Natural killer cell (primary cell): ENCODE measurements around the gene GPR42. TPM values are rescaled to one million over a fixed set of nuclear protein-coding genes. Genes with fewer than 3 reads are reported as not detected.

Source experiments
- ATAC-seq, 3 donors: fragments of 150-1000 bp in 2 of 3; fragments of 200-7000 bp in 1 of 3; cut with Tn5 transposase; 1 replicate in 1 of 3; 2 replicates in 2 of 3; pipeline ENCODE4 v1.10.0; 2021; ENCODE audit warnings: mild to moderate bottlenecking in 2 of 3, moderate library complexity in 2 of 3
- DNase-seq, 2 donors: peaks; one replicate each; pipeline versions ENCODE4 v3.0.0 to v3.0.0-alpha.2; 2013 to 2021; ENCODE audit warnings: mixed read lengths in 1 of 2
- H3K27ac ChIP-seq: one replicate; pipeline ENCODE4 v1.5.1; 2013; ENCODE audit warnings: mild to moderate bottlenecking, low read length
- H3K27me3 ChIP-seq: one replicate; pipeline ENCODE4 v1.6.1; 2013; ENCODE audit warnings: low read length; ENCODE audit not compliant: control insufficient read depth, insufficient read depth
- H3K36me3 ChIP-seq: one replicate; pipeline ENCODE4 v1.6.1; 2013; ENCODE audit warnings: low read length; ENCODE audit not compliant: control insufficient read depth, insufficient read depth
- H3K4me1 ChIP-seq: one replicate; pipeline ENCODE4 v1.6.1; 2013; ENCODE audit warnings: low read length; ENCODE audit not compliant: control insufficient read depth, insufficient read depth
- H3K4me3 ChIP-seq: one replicate; pipeline ENCODE4 v1.5.1; 2013; ENCODE audit warnings: low read length
- H3K9me3 ChIP-seq: one replicate; pipeline ENCODE4 v1.6.1; 2013; ENCODE audit warnings: low read length; ENCODE audit not compliant: control insufficient read depth, insufficient read depth
- H3K27ac Mint-ChIP-seq, 2 donors: one replicate each; pipeline ENCODE4 v1.8.0; 2022; ENCODE audit warnings: mild to moderate bottlenecking in 2 of 2, mixed read lengths in 2 of 2, moderate library complexity in 1 of 2
- H3K27me3 Mint-ChIP-seq, 2 donors: one replicate each; pipeline ENCODE4 v1.8.0; 2022; ENCODE audit warnings: low read depth in 2 of 2, mixed read lengths in 2 of 2
- H3K36me3 Mint-ChIP-seq: one replicate; pipeline ENCODE4 v1.8.0; 2022; ENCODE audit warnings: mixed read lengths
- H3K4me1 Mint-ChIP-seq, 2 donors: one replicate each; pipeline ENCODE4 v1.8.0; 2022; ENCODE audit warnings: mixed read lengths in 2 of 2
- H3K4me3 Mint-ChIP-seq: one replicate; pipeline ENCODE4 v1.8.0; 2022; ENCODE audit warnings: mild to moderate bottlenecking, moderate library complexity, mixed read lengths
- H3K9me3 Mint-ChIP-seq, 2 donors: one replicate each; pipeline ENCODE4 v1.8.0; 2022; ENCODE audit warnings: mixed read lengths in 2 of 2
- CTCF ChIP-seq: fragments of 200-600 bp; IDR thresholded peaks from one replicate; pipeline ENCODE4 v1.8.0; 2022; ENCODE audit warnings: antibody characterized with exemption
- WGBS: methylation state at CpG from one replicate; pipeline ENCODE4 v1.1.7; 2013; ENCODE audit warnings: missing lambda C conversion rate; ENCODE audit not compliant: insufficient coverage; 5-methylcytosine and 5-hydroxymethylcytosine counted together
- intact Hi-C: fragments of 100-400 bp; cut with micrococcal nuclease; formaldehyde crosslinking; loops from one replicate; pipeline ENCODE4 v1.14.2; 2022
- total RNA-seq, 4 donors: library from RNA; stranded (reverse); fragments of 120-200 nt in 1 of 4; gene quantifications; one replicate each; pipeline versions ENCODE4 v1.2.3 to v1.2.4, GENCODE V29; 2013 to 2022

GPR42 gene
- total RNA-seq, 3 donors from 2014 or later (not counting 1 experiment from before 2014, with no cell fraction given), result 0.19 to 1.5 TPM; not detected in 1

- intact Hi-C loops, result no loop called here
- TF ChIP-seq CTCF, result no peak
- no peaks in the 10 kb centered on the region for H3K36me3 ChIP-seq
- no peaks in the 10 kb centered on the region for H3K36me3 Mint-ChIP-seq
- H3K4me3 Mint-ChIP-seq, result no peak overlapping the region
- ATAC-seq (no peak), DNase-seq (no peak)
- peaks cover 14 to 20% of the 10 kb centered on the region in 2 donors for H3K4me1 Mint-ChIP-seq
- H3K27me3 Mint-ChIP-seq, result peaks cover 18 to 21% of the 10 kb centered on the region in 2 donors
- WGBS, result 78% methylated on average over 7 of the region's 7 CpGs
- no peaks in the 10 kb centered on the region for H3K9me3 Mint-ChIP-seq
- no peak overlapping the region for H3K27ac ChIP-seq
- H3K4me1 ChIP-seq, result peaks cover 14% of the 10 kb centered on the region
- H3K27ac Mint-ChIP-seq, result no peak overlapping the region
- H3K27me3 ChIP-seq, result no peaks in the 10 kb centered on the region
- no peaks in the 10 kb centered on the region for H3K9me3 ChIP-seq
- H3K4me3 ChIP-seq, result no peak overlapping the region
Observed at GRCh38 chr19:35417713-35418534, 47.1 kb downstream of the GPR42 start.

GRCh38 chr19:35419046-35419445 is 48.2 kb downstream of the GPR42 start:
- Histone ChIP-seq H3K27ac (no peak overlapping the region), H3K4me3 (no peak overlapping the region), H3K9me3 (no peaks in the 10 kb centered on the region), H3K4me1 (peaks cover 14% of the 10 kb centered on the region), H3K27me3 (no peaks in the 10 kb centered on the region), H3K36me3 (no peaks in the 10 kb centered on the region)
- intact Hi-C loops, result no loop called here
- ATAC-seq (no peak), DNase-seq (no peak)
- Mint-ChIP-seq H3K4me3 (no peak overlapping the region), H3K4me1 (peaks cover 12 to 19% of the 10 kb centered on the region in 2 donors), H3K36me3 (no peaks in the 10 kb centered on the region), H3K27ac (no peak overlapping the region), H3K9me3 (no peaks in the 10 kb centered on the region), H3K27me3 (peaks cover 18 to 21% of the 10 kb centered on the region in 2 donors)
- 82% methylated on average over 3 of the region's 3 CpGs for WGBS
- no peak for TF ChIP-seq CTCF

GRCh38 chr19:35419805-35420204 is 48.9 kb downstream of the GPR42 start:
- H3K9me3 Mint-ChIP-seq, result no peaks in the 10 kb centered on the region
- DNase-seq (no peak), ATAC-seq (no peak)
- H3K27me3 Mint-ChIP-seq, result peaks cover 18 to 21% of the 10 kb centered on the region in 2 donors
- no peaks in the 10 kb centered on the region for H3K9me3 ChIP-seq
- peaks cover 6 to 12% of the 10 kb centered on the region in 2 donors for H3K4me1 Mint-ChIP-seq
- no peak overlapping the region for H3K27ac ChIP-seq
- H3K36me3 ChIP-seq, result no peaks in the 10 kb centered on the region
- peak overlapping the region; percentile 47 for H3K27ac Mint-ChIP-seq
- no peaks in the 10 kb centered on the region for H3K27me3 ChIP-seq
- no peak for TF ChIP-seq CTCF
- WGBS, result 85% methylated on average over 5 of the region's 5 CpGs
- no peaks in the 10 kb centered on the region for H3K36me3 Mint-ChIP-seq
- no peak overlapping the region for H3K4me3 Mint-ChIP-seq
- peaks cover 11% of the 10 kb centered on the region for H3K4me1 ChIP-seq
- no peak overlapping the region for H3K4me3 ChIP-seq
- intact Hi-C loops, result loop anchor here (1.0 kb wide), 1 partner anchor 48 kb away; no protein-coding TSS in a partner anchor
